Vagina (tissue), 2 donors: Measurements from ENCODE around the gene PMEPA1. TPM values are rescaled to one million over a fixed set of nuclear protein-coding genes. Genes with fewer than 3 reads are reported as not detected.

ENCODE experiments used
- DNase-seq, 2 donors: peaks; one replicate each; pipeline ENCODE4 v3.0.0-alpha.2; 2017; ENCODE audit errors: extremely low spot score in 2 of 2
- H3K27ac ChIP-seq: fragments of 200-600 bp; sonication (generic); one replicate; pipeline ENCODE4 v1.5.1; 2019
- H3K27me3 ChIP-seq: fragments of 200-600 bp; sonication (generic); one replicate; pipeline ENCODE4 v1.5.1; 2019
- H3K36me3 ChIP-seq, 2 donors: fragments of 200-600 bp; sonication (generic); one replicate each; pipeline ENCODE4 v1.5.1; 2017 to 2019
- H3K4me1 ChIP-seq: fragments of 200-600 bp; sonication (generic); one replicate; pipeline ENCODE4 v1.5.1; 2019
- H3K4me3 ChIP-seq, 2 donors: fragments of 200-600 bp; sonication (generic); 1 replicate in 1 of 2; 2 replicates in 1 of 2; pipeline ENCODE4 v1.5.1; 2016 to 2019
- H3K9me3 ChIP-seq: fragments of 200-600 bp; sonication (generic); one replicate; pipeline ENCODE4 v1.5.1; 2019
- POLR2A ChIP-seq, 2 donors: fragments of 450-650 bp; IDR thresholded peaks; one replicate each; pipeline ENCODE4 v1.6.1; 2017; ENCODE audit warnings: antibody characterized with exemption in 2 of 2, mild to moderate bottlenecking in 2 of 2, moderate library complexity in 2 of 2
- POLR2AphosphoS5 ChIP-seq, 2 donors: sonication (generic); formaldehyde crosslinking; IDR thresholded peaks; one replicate each; pipeline ENCODE4 v1.9.0; 2017; ENCODE audit warnings: antibody characterized with exemption in 2 of 2, mild to moderate bottlenecking in 2 of 2, low read depth in 1 of 2; ENCODE audit not compliant: insufficient read depth in 1 of 2
- intact Hi-C: fragments of 100-400 bp; cut with DNase I; formaldehyde crosslinking; loops from one replicate; pipeline ENCODE4 v1.15.1; 2023
- total RNA-seq: library from RNA; depleted of rRNA; stranded (reverse); fragments of >200 nt; gene quantifications from one replicate; pipeline ENCODE4 v1.2.3, GENCODE V29; 2016
- TF ChIP-seq, protein P1 (sequence below), 3 experiments: fragments of 450-650 bp in 2 of 3; fragments of 200-600 bp in 1 of 3; sonication (generic) in 1 of 3; IDR thresholded peaks; one replicate each; pipeline ENCODE4 v1.5.1; 2017 to 2019; ENCODE audit warnings: antibody characterized with exemption in 3 of 3, mild to moderate bottlenecking in 2 of 3, moderate library complexity in 2 of 3

The PMEPA1 gene
- total RNA-seq, 1 donor from 2014 or later, result 11.3 TPM

DNA sequence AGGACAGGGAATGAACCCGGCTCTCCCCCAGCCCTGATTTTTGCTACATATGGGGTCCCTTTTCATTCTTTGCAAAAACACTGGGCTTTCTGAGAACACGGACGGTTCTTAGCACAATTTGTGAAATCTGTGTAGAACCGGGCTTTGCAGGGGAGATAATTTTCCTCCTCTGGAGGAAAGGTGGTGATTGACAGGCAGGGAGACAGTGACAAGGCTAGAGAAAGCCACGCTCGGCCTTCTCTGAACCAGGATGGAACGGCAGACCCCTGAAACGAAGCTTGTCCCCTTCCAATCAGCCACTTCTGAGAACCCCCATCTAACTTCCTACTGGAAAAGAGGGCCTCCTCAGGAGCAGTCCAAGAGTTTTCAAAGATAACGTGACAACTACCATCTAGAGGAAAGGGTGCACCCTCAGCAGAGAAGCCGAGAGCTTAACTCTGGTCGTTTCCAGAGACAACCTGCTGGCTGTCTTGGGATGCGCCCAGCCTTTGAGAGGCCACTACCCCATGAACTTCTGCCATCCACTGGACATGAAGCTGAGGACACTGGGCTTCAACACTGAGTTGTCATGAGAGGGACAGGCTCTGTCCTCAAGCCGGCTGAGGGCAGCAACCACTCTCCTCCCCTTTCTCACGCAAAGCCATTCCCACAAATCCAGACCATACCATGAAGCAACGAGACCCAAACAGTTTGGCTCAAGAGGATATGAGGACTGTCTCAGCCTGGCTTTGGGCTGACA lies 60.8 kb downstream of the PMEPA1 start:
- peak in 1 of 2 donors; percentile 60 for DNase-seq

DNA sequence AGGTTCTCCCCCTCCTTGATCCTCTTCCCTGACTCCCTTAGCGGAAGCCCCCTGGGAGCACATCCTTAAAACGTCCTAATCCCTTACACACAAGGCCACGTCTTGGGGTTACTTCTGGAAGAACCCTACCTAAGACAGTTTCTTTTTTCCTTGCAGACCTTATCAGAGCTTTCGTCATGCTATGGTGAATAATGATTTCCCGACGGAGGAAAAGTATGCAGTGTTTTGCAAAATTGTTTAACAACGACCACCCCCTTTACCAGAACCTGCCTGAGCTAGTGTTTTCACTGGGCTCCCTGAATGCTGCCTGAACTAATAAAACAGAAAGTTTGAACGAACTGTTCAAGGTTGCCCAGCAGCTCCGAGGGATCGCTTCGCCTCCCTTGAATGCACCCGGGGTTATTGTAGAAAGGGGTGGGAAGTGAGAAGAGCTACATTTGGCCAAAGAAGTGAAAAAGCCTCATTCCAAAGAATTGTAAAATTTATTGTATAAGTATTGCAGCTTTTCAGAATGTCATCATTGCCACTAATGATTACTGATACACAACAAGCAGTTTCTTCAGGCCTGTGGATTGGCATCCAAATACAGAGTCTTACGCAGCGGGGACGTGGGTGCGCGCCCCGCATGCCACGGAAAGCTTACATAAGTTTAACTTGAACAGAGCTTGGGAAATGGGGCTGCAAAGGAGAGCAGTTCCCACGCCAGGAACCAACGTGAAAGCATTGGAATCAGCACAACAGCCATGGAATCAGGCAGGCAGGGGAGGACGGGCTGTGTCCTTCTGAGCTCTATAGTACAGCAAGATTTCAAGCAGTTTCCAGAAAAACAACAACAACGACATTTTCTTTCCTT lies 61.7 kb downstream of the PMEPA1 start:
- Histone ChIP-seq H3K27ac (no peak overlapping the region), H3K36me3 (peaks cover 0 to 19% of the 10 kb centered on the region in 2 donors), H3K9me3 (no peaks in the 10 kb centered on the region), H3K4me3 (no peak overlapping the region), H3K4me1 (no peaks in the 10 kb centered on the region), H3K27me3 (no peaks in the 10 kb centered on the region)
- intact Hi-C loops, result no loop called here
- TF ChIP-seq POLR2A (IDR thresholded peaks at IDR 0.05) (no peak), POLR2AphosphoS5 (IDR thresholded peaks at IDR 0.05; ENCODE audit: insufficient read depth in 1 of 2, low read depth in 1 of 2) (no peak)
- TF ChIP-seq, protein P1, sequence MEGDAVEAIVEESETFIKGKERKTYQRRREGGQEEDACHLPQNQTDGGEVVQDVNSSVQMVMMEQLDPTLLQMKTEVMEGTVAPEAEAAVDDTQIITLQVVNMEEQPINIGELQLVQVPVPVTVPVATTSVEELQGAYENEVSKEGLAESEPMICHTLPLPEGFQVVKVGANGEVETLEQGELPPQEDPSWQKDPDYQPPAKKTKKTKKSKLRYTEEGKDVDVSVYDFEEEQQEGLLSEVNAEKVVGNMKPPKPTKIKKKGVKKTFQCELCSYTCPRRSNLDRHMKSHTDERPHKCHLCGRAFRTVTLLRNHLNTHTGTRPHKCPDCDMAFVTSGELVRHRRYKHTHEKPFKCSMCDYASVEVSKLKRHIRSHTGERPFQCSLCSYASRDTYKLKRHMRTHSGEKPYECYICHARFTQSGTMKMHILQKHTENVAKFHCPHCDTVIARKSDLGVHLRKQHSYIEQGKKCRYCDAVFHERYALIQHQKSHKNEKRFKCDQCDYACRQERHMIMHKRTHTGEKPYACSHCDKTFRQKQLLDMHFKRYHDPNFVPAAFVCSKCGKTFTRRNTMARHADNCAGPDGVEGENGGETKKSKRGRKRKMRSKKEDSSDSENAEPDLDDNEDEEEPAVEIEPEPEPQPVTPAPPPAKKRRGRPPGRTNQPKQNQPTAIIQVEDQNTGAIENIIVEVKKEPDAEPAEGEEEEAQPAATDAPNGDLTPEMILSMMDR (IDR thresholded peaks at IDR 0.05), result no peak
- no peak for DNase-seq

More for the DNA sequence above, 60.8 kb downstream of the PMEPA1 start:
- Histone ChIP-seq H3K9me3 (no peaks in the 10 kb centered on the region), H3K27ac (no peak overlapping the region), H3K36me3 (peaks cover 0 to 19% of the 10 kb centered on the region in 2 donors), H3K4me1 (no peaks in the 10 kb centered on the region), H3K27me3 (no peaks in the 10 kb centered on the region), H3K4me3 (no peak overlapping the region)
- intact Hi-C loops, result no loop called here
- TF ChIP-seq, protein P1 (IDR thresholded peaks at IDR 0.05), result no peak
- TF ChIP-seq POLR2A (IDR thresholded peaks at IDR 0.05), result no peak
- TF ChIP-seq POLR2AphosphoS5 (IDR thresholded peaks at IDR 0.05; ENCODE audit: insufficient read depth in 1 of 2, low read depth in 1 of 2), result no peak

DNA sequence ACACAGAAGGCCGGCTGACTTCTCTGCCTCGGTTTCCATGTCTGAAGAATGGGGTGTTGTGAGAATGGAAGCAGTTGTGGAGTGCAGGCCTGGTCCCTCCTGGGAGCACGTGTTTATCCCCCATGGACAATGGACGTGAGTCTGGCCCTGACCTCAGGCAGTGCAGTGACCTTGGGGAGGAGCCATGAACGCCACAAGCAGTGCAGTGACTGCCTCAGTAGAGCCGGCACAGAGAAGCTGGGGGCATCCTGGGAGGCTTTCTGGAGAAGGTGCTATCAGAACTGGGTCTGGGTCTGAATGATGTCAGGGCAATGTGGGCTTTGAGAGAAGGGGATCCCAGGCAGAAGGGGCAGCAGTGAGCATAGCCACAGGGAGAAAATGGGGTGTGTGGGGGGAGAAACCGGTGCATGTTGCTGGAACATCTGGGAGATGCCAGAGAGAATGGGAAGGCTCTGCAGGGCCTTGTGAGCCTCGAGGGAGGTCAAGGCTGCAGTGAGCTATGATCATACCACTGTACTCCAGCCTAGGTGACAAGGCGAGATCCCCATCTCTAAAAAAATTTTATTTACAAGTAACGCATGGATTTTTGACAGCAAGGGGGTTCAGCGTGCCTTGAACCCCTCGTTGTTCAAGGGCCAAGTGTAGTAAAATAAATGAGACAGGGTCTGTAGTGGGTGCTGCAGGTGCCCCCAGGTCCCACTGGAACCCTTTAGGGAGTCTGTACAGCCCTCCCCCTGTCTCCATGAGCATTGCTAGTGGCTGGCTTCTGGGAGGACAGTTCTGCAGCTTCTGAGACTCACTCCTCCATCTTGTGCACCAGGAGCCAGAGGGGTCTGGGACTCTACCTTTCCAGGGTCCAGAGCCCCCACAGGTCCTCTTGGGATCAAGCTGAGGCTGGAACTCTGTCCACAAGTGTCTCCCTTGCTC lies 62.5 kb downstream of the PMEPA1 start:
- no peaks in the 10 kb centered on the region for H3K27me3 ChIP-seq
- TF ChIP-seq POLR2A (IDR thresholded peaks at IDR 0.05), result no peak
- TF ChIP-seq POLR2AphosphoS5 (IDR thresholded peaks at IDR 0.05; ENCODE audit: insufficient read depth in 1 of 2, low read depth in 1 of 2), result no peak
- TF ChIP-seq, protein P1 (IDR thresholded peaks at IDR 0.05), result no peak
- no peak for DNase-seq
- intact Hi-C loops, result no loop called here
- H3K27ac ChIP-seq, result no peak overlapping the region
- H3K4me1 ChIP-seq, result no peaks in the 10 kb centered on the region
- H3K36me3 ChIP-seq, result peaks cover 0 to 13% of the 10 kb centered on the region in 2 donors
- H3K4me3 ChIP-seq, result no peak overlapping the region
- no peaks in the 10 kb centered on the region for H3K9me3 ChIP-seq

DNA sequence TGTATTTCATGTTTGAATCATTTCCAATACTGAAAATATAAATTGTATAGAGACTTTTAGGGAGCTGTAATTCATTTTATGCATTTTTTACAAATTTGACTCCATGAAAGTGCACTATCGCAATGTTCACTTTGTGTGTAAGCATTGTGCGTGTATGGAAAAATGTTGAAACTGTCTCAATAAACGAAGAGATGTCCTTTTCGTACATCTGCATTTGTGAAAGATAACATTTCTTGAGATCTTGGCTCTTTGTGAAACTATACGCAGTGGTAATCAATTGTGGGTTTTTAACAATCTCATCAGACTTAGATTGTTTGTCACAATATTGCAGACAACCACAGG lies 70.9 kb downstream of the PMEPA1 start:
- TF ChIP-seq POLR2AphosphoS5 (IDR thresholded peaks at IDR 0.05; ENCODE audit: insufficient read depth in 1 of 2, low read depth in 1 of 2) (no peak), POLR2A (IDR thresholded peaks at IDR 0.05) (no peak)
- H3K4me1 ChIP-seq, result no peaks in the 10 kb centered on the region
- H3K27me3 ChIP-seq, result no peaks in the 10 kb centered on the region
- no peaks in the 10 kb centered on the region for H3K9me3 ChIP-seq
- H3K4me3 ChIP-seq, result no peak overlapping the region
- DNase-seq, result no peak
- H3K36me3 ChIP-seq, result no peaks in the 10 kb centered on the region
- no peak overlapping the region for H3K27ac ChIP-seq
- intact Hi-C loops, result no loop called here
